ENCODE data around the gene TM9SF4. TPM values are rescaled to one million over a fixed set of nuclear protein-coding genes. Genes with fewer than 3 reads are reported as not detected.
A peak's percentile ranks its signal among the peaks of the same experiment; 100 is the strongest.

The TM9SF4 gene
- total RNA-seq, 2 donors from 2014 or later, result 47.0 to 47.4 TPM

DNA sequence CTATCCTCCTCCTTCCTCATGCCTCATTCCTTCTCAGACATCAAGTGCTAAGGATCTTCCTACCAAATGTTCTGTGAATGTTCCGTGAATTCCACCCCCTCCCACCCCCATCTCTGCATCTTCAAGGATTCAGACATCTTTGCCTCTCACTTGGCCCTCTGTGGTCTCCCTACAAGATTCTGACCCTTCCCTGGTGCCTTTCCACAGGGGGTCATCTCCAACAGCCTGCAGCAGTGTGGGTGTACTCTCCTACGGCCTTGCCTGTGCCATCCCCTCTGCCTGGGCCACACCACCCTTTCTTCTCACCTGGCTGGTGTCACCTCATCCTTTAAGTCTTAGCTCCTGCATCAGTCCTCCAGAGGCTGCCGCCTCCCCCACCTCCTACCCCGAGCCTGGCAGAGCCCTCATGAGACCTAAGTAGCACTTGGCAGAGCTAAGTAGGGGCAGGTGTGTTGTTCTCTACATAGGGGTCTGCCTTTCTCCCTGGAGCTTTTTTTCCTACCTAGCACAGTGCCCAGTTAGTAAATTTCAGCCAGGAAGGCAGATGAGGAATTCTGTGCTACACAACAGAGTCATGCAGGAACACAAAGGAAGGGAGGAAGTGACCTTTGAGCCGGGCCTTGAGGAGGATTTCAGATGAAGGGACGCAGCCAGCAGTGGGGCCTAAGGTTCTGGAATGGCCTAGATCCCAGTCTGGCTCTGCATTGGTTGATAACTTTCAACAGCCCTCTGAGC lies 43.1 kb downstream of the TM9SF4 start:
- no peak overlapping the region for H3K4me3 Mint-ChIP-seq
- no peaks in the 10 kb centered on the region for H3K9me3 Mint-ChIP-seq
- no peaks in the 10 kb centered on the region for H3K27me3 Mint-ChIP-seq
- peak overlapping the region; percentile 23 for H3K27ac Mint-ChIP-seq
- ATAC-seq (replicated peaks), result no peak
- peaks cover 5% of the 10 kb centered on the region for H3K4me1 Mint-ChIP-seq
- peaks cover 96% of the 10 kb centered on the region for H3K36me3 Mint-ChIP-seq (ENCODE audit: low read depth)

- Mint-ChIP-seq H3K27ac (peak overlapping the region; percentile 23), H3K4me1 (peaks cover 6% of the 10 kb centered on the region), H3K9me3 (no peaks in the 10 kb centered on the region), H3K4me3 (no peak overlapping the region), H3K27me3 (no peaks in the 10 kb centered on the region), H3K36me3 (ENCODE audit: low read depth) (peaks cover 96% of the 10 kb centered on the region)
- ATAC-seq (replicated peaks), result no peak
These were observed 43.7 kb downstream of the TM9SF4 start for GRCh38 chr20:32153156-32153665.

DNA sequence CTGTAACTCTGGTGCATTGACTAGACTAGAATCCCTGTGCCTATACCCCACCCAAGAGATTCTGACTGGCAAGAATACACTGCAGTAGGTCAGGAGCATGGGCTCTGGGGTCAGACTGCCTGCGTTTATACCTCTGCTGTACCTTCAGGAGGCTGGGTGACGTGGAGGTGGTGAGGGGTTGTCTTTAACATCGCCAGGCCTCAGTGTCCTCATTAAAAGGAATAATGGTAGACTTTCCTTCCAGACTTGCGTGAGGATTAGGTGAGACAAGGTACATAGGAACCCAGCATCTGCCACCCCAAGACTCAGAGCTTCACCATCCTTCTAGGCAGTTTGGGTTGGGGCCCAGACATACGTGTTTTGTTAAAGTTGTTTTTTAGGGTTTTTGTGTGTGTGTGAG lies 44.3 kb downstream of the TM9SF4 start:
- Mint-ChIP-seq H3K27me3 (no peaks in the 10 kb centered on the region), H3K36me3 (ENCODE audit: low read depth) (peaks cover 96% of the 10 kb centered on the region), H3K27ac (no peak overlapping the region), H3K4me1 (peaks cover 10% of the 10 kb centered on the region), H3K9me3 (no peaks in the 10 kb centered on the region), H3K4me3 (no peak overlapping the region)
- no peak for ATAC-seq (replicated peaks)

DNA sequence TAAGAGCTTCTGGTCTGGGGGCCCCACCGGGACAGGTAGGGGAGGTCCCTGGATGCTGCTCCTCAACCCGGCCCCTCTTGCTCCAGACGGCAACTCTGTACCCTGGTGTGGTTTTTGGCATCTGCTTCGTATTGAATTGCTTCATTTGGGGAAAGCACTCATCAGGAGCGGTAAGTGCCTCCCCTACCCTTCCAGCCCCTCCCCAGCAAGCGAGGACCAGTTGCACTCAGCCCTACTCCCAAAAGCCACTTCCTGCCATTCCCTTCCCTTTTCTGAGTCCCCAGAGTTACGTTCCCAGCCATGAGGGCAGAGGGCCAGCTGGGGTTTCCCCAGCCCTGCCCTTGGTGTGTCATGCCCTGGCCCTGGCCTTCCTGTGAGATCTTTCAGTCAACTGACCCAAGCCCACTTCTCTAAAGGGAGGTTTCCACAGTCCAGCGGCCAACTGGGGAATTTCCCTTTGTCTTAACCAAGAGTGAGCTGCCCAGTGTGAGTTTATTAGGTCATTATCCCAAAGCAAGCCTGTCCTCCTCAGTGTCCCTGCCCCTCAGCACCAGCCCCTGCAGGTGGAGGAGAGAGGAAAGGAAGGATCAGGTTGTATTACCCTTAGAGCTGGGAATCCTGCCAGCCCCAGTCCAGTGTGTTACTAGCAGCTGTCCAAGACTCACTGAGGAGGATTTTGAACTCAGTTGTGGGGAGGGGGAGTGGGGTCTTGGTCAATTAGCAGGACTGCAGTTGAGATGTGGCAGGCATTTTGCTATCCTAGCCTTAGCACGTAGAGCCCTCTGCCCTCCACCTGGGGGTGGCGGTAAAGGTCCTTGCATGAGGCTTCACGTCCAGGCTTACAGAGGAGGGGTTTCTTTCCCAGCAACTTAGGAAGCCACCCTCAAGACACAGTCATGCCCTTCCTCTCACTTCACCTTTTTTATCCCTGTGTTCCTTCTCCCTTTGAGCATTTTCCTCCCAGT lies 45.8 kb downstream of the TM9SF4 start:
- peak; percentile 40 for ATAC-seq (replicated peaks)
- Mint-ChIP-seq H3K9me3 (no peaks in the 10 kb centered on the region), H3K4me3 (no peak overlapping the region), H3K4me1 (peaks cover 14% of the 10 kb centered on the region), H3K36me3 (ENCODE audit: low read depth) (peaks cover 96% of the 10 kb centered on the region), H3K27ac (peak overlapping the region; percentile 57), H3K27me3 (no peaks in the 10 kb centered on the region)

DNA sequence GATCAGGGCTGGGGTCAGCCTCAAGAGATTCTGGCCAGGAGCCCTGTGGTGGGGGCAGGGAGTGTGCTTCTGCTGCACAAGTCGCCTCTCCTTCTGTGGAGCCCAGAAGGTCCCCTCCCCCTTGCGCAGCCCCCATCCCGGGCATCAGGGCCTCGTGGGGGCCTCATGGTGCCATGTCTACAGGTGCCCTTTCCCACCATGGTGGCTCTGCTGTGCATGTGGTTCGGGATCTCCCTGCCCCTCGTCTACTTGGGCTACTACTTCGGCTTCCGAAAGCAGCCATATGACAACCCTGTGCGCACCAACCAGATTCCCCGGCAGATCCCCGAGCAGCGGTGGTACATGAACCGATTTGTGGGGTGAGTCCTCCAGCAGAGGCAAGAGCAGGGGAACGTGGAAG lies 48.1 kb downstream of the TM9SF4 start:
- H3K27me3 Mint-ChIP-seq, result no peaks in the 10 kb centered on the region
- no peak overlapping the region for H3K27ac Mint-ChIP-seq
- H3K9me3 Mint-ChIP-seq, result no peaks in the 10 kb centered on the region
- peaks cover 96% of the 10 kb centered on the region for H3K36me3 Mint-ChIP-seq (ENCODE audit: low read depth)
- ATAC-seq (replicated peaks), result no peak
- peaks cover 14% of the 10 kb centered on the region for H3K4me1 Mint-ChIP-seq
- H3K4me3 Mint-ChIP-seq, result no peak overlapping the region

DNA sequence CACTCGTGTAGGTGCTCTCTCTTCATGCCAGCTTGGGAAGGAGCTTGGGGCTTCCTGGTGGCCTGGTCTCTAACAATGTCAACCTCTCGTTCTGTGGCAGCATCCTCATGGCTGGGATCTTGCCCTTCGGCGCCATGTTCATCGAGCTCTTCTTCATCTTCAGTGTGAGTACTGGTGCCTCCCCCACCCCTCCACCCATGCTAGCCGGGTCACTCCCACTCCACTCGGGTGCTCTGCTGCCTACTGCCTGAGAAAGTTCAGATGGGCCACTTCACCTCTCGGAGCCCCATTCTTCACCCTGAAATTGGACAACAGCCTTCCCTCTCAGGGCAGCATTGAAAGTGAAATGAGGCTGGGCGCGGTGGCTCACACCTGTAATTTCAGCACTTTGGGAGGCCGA lies 48.8 kb downstream of the TM9SF4 start:
- Mint-ChIP-seq H3K36me3 (ENCODE audit: low read depth) (peaks cover 96% of the 10 kb centered on the region), H3K27ac (no peak overlapping the region), H3K4me1 (peaks cover 14% of the 10 kb centered on the region), H3K9me3 (no peaks in the 10 kb centered on the region), H3K27me3 (no peaks in the 10 kb centered on the region), H3K4me3 (no peak overlapping the region)
- no peak for ATAC-seq (replicated peaks)

DNA sequence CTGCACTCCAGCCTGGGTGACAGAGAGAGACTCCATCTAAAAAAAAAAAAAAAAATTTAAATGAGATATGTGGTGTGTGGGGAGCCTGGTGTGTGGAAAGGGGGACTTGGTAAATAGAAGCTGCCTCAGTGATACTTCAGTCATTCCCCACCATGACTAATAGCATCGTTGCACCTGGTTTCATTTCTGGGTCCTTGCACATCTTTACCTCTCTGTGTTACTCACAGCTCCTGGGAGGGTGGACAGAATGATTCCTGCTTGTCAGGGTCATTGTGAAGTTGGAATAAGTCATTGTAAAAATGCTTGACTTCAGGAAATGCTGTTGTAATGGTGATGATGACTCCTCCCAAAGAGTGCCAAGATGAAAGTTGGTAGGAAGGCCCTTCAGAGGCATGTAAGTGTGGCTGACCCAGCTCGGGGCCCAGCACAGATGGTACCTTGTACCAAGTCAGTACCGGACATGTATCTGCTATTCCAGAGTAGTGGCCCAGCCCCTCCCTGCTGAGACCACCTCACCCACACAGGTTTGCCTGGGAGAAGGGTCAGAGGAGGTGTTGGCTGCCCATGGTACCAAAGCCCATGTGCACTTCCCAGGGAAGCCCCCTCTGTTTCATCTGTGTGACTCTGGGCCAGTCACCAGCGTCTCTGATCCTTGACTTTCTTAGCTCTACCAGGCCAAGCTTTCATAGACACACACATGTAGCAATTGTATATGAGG lies 49.6 kb downstream of the TM9SF4 start:
- no peak overlapping the region for H3K4me3 Mint-ChIP-seq
- no peaks in the 10 kb centered on the region for H3K9me3 Mint-ChIP-seq
- H3K36me3 Mint-ChIP-seq (ENCODE audit: low read depth), result peaks cover 96% of the 10 kb centered on the region
- peak; percentile 94 for ATAC-seq (replicated peaks)
- peak overlapping the region; percentile 54 for H3K27ac Mint-ChIP-seq
- peaks cover 14% of the 10 kb centered on the region for H3K4me1 Mint-ChIP-seq
- no peaks in the 10 kb centered on the region for H3K27me3 Mint-ChIP-seq

DNA sequence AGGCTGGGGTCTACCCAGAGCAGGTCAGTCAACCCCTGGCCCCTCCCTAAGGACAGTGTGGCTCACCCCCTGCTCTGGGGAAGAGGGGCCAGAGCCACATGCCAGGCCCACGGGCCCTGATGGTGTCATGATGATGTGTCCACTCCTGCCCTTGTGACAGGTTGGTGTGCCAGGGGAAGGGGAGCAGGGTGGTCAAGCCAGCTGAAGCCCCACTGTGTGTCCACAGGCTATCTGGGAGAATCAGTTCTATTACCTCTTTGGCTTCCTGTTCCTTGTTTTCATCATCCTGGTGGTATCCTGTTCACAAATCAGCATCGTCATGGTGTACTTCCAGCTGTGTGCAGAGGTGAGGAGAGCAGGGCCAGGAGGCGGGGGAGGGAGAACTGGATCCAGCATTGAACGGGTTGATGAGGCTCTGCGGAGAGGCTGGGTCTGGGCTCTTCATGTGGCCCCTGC lies 50.3 kb downstream of the TM9SF4 start:
- peaks cover 14% of the 10 kb centered on the region for H3K4me1 Mint-ChIP-seq
- no peaks in the 10 kb centered on the region for H3K27me3 Mint-ChIP-seq
- H3K36me3 Mint-ChIP-seq (ENCODE audit: low read depth), result peaks cover 96% of the 10 kb centered on the region
- peak overlapping the region; percentile 54 for H3K27ac Mint-ChIP-seq
- no peak for ATAC-seq (replicated peaks)
- no peak overlapping the region for H3K4me3 Mint-ChIP-seq
- H3K9me3 Mint-ChIP-seq, result no peaks in the 10 kb centered on the region

- Mint-ChIP-seq H3K27ac (no peak overlapping the region), H3K9me3 (no peaks in the 10 kb centered on the region), H3K4me3 (no peak overlapping the region), H3K36me3 (ENCODE audit: low read depth) (peaks cover 96% of the 10 kb centered on the region), H3K27me3 (no peaks in the 10 kb centered on the region), H3K4me1 (peaks cover 9% of the 10 kb centered on the region)
- no peak for ATAC-seq (replicated peaks)
These were observed 50.8 kb downstream of the TM9SF4 start for GRCh38 chr20:32160341-32160740.

- peaks cover 100% of the 10 kb centered on the region for H3K36me3 Mint-ChIP-seq (ENCODE audit: low read depth)
- H3K4me1 Mint-ChIP-seq, result peaks cover 9% of the 10 kb centered on the region
- no peak overlapping the region for H3K27ac Mint-ChIP-seq
- no peak for ATAC-seq (replicated peaks)
- no peaks in the 10 kb centered on the region for H3K9me3 Mint-ChIP-seq
- H3K4me3 Mint-ChIP-seq, result no peak overlapping the region
- H3K27me3 Mint-ChIP-seq, result no peaks in the 10 kb centered on the region
These were observed 52.8 kb downstream of the TM9SF4 start for GRCh38 chr20:32162351-32162750.

GRCh38 chr20:32163951-32164350 lies 54.4 kb downstream of the TM9SF4 start:
- Mint-ChIP-seq H3K4me3 (no peak overlapping the region), H3K27ac (peak overlapping the region; percentile 65), H3K9me3 (no peaks in the 10 kb centered on the region), H3K36me3 (ENCODE audit: low read depth) (peaks cover 89% of the 10 kb centered on the region), H3K27me3 (no peaks in the 10 kb centered on the region), H3K4me1 (peaks cover 3% of the 10 kb centered on the region)
- no peak for ATAC-seq (replicated peaks)

- no peaks in the 10 kb centered on the region for H3K9me3 Mint-ChIP-seq
- no peak for ATAC-seq (replicated peaks)
- peak overlapping the region; percentile 23 for H3K27ac Mint-ChIP-seq
- no peaks in the 10 kb centered on the region for H3K27me3 Mint-ChIP-seq
- no peaks in the 10 kb centered on the region for H3K4me1 Mint-ChIP-seq
- H3K4me3 Mint-ChIP-seq, result no peak overlapping the region
- peaks cover 77% of the 10 kb centered on the region for H3K36me3 Mint-ChIP-seq (ENCODE audit: low read depth)
These were observed 55.6 kb downstream of the TM9SF4 start for GRCh38 chr20:32164984-32165735.

- peaks cover 69% of the 10 kb centered on the region for H3K36me3 Mint-ChIP-seq (ENCODE audit: low read depth)
- H3K27ac Mint-ChIP-seq, result peak overlapping the region; percentile 39
- no peaks in the 10 kb centered on the region for H3K4me1 Mint-ChIP-seq
- ATAC-seq (replicated peaks), result no peak
- H3K4me3 Mint-ChIP-seq, result no peak overlapping the region
- no peaks in the 10 kb centered on the region for H3K27me3 Mint-ChIP-seq
- H3K9me3 Mint-ChIP-seq, result no peaks in the 10 kb centered on the region
These were observed 56.5 kb downstream of the TM9SF4 start for GRCh38 chr20:32165836-32166545.
